Cardiac fibroblast (primary cell): ENCODE measurements around the gene TMEM134.

Source experiments
- DNase-seq, 2 donors: peaks; one replicate each; pipeline versions ENCODE4 v3.0.0 to v3.0.0-alpha.2; 2010; ENCODE audit warnings: low read depth in 2 of 2
- H3K4me3 ChIP-seq, 2 donors: replicated peaks in 1 of 2; 1 replicate in 1 of 2; 2 replicates in 1 of 2; pipeline ENCODE4 v1.5.1; 2011; ENCODE audit warnings: low read depth in 2 of 2, low read length in 2 of 2, mild to moderate bottlenecking in 2 of 2, moderate library complexity in 1 of 2
- CTCF ChIP-seq: IDR thresholded peaks from one replicate; pipeline ENCODE4 v1.5.1; 2011; ENCODE audit warnings: low read depth, mild to moderate bottlenecking, low read length, inconsistent platforms

The TMEM134 gene

DNA sequence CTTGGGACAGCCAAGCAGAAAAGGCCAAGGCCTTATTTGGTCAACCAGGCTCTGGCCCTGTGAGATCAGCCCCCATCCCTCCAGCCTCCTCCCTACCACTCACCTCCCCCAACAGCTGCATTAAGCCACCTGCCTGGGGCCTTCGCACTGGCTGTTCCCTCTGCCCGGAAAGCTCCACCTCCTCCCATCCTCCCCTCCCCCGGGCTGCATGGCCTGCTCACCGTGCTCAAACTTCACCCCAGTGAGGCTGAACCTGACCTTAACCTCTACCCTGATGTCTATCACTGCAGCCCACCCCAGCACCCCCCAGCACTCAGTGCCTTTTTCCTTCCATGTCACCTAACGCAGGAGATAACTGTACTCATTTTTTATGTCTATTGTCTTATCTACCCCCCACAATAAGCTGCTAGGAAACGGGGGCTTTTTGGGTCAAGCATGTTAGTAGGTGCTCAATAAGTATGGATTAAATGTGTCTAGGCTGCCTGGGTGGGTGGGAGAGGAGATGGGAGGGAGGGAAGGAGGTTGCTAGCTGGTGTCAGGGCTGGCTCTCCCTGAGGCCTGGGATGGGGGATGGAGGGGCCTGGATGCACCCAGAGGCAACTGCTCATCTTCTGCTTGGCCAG lies 32.5 kb downstream of the TMEM134 start:
- H3K4me3 ChIP-seq: no peak overlapping the region
- TF ChIP-seq CTCF: no peak

GRCh38 chr11:67435727-67436458 lies 33.2 kb downstream of the TMEM134 start:
- DNase-seq: no peak
- H3K4me3 ChIP-seq: no peak overlapping the region
- no peak for TF ChIP-seq CTCF

More for the DNA sequence above, 32.5 kb downstream of the TMEM134 start:
- peak; percentile 14 to 21 for DNase-seq

DNA sequence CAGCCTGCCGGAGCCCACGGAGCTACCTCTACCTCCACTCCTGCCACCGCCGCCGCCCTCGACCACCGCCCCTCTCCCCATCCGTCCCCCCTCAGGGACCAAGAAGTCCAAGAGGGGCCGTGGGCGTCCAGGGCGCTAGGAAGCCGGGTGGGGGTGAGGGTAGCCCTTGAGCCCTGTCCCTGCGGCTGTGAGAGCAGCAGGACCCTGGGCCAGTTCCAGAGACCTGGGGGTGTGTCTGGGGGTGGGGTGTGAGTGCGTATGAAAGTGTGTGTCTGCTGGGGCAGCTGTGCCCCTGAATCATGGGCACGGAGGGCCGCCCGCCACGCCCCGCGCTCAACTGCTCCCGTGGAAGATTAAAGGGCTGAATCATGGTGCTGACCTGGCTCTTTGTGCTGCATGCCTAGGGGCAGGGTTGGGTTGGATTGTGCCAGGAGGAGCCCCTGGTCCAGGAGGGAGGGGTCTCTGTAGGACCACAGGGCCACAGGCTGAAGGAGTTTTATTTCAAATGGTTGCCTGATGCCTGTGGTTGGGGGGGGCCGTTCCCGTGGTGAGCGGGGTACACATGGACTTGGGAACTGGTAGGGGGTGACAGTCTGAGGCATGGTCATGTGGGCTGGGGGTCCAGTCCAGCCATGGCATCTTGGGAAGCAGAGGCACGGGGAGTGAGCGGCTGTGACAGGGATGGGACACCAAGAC lies 33.9 kb downstream of the TMEM134 start:
- H3K4me3 ChIP-seq: no peak overlapping the region
- DNase-seq: no peak
- no peak for TF ChIP-seq CTCF

DNA sequence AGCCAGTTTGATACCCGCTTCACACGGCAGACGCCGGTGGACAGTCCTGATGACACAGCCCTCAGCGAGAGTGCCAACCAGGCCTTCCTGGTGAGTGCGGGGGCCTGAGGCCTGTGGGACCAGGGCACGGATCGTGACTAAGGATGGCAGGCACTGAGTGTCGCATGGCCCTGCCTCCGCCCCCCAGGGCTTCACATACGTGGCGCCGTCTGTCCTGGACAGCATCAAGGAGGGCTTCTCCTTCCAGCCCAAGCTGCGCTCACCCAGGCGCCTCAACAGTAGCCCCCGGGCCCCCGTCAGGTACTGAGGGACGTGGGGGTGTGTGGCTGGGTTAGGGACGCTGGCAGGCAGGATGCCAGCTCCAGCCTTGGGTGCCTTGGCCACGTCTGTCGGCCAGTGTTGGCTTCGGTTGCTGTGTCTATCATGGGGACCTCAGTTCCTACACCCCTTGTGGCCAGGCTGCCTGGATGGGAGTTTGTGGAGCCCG lies 34.6 kb downstream of the TMEM134 start:
- H3K4me3 ChIP-seq: no peak overlapping the region
- no peak for DNase-seq
- no peak for TF ChIP-seq CTCF

GRCh38 chr11:67433536-67434394 lies 35.3 kb downstream of the TMEM134 start:
- TF ChIP-seq CTCF: no peak
- no peak for DNase-seq
- no peak overlapping the region for H3K4me3 ChIP-seq

- no peak for DNase-seq
- no peak overlapping the region for H3K4me3 ChIP-seq
- TF ChIP-seq CTCF: no peak
Measured at GRCh38 chr11:67432655-67433349, 36.2 kb downstream of the TMEM134 start.
